GM10266 (cell line): Measurements from ENCODE around the gene WFDC6.

Experiments
- DNase-seq: peaks from one replicate; pipeline ENCODE4 v3.0.0; 2012; ENCODE audit errors: extremely low spot score
- CTCF ChIP-seq: IDR thresholded peaks from 2 replicates; pipeline ENCODE4 v1.5.1; 2012; ENCODE audit warnings: mild to moderate bottlenecking, low read depth; ENCODE audit not compliant: control insufficient read depth, insufficient read depth; ENCODE audit errors: missing control alignments

WFDC6 gene

GRCh38 chr20:45489083-45489531 is 50.2 kb downstream of the WFDC6 start:
- no peak for DNase-seq

GRCh38 chr20:45487231-45487635 is 52.0 kb downstream of the WFDC6 start:
- no peak for DNase-seq
- no peak for TF ChIP-seq CTCF

More at GRCh38 chr20:45489083-45489531, 50.2 kb downstream of the WFDC6 start:
- no peak for TF ChIP-seq CTCF

GRCh38 chr20:45485388-45485787 is 53.9 kb downstream of the WFDC6 start:
- no peak for DNase-seq
- no peak for TF ChIP-seq CTCF

- no peak for DNase-seq
- TF ChIP-seq CTCF, result no peak
Observed at GRCh38 chr20:45484676-45485075, 54.6 kb downstream of the WFDC6 start.
